ENCODE measurements around the gene NLGN1. TPM values are rescaled to one million over a fixed set of nuclear protein-coding genes. Genes with fewer than 3 reads are reported as not detected.
A peak's percentile ranks its signal among the peaks of the same experiment; 100 is the strongest.

Gene NLGN1
- total and polyA plus RNA-seq, 2 of the 8 experiments (the other 6 are each of a cell fraction or from before 2014, with no cell fraction given): 7.8 to 14.8 TPM

DNA sequence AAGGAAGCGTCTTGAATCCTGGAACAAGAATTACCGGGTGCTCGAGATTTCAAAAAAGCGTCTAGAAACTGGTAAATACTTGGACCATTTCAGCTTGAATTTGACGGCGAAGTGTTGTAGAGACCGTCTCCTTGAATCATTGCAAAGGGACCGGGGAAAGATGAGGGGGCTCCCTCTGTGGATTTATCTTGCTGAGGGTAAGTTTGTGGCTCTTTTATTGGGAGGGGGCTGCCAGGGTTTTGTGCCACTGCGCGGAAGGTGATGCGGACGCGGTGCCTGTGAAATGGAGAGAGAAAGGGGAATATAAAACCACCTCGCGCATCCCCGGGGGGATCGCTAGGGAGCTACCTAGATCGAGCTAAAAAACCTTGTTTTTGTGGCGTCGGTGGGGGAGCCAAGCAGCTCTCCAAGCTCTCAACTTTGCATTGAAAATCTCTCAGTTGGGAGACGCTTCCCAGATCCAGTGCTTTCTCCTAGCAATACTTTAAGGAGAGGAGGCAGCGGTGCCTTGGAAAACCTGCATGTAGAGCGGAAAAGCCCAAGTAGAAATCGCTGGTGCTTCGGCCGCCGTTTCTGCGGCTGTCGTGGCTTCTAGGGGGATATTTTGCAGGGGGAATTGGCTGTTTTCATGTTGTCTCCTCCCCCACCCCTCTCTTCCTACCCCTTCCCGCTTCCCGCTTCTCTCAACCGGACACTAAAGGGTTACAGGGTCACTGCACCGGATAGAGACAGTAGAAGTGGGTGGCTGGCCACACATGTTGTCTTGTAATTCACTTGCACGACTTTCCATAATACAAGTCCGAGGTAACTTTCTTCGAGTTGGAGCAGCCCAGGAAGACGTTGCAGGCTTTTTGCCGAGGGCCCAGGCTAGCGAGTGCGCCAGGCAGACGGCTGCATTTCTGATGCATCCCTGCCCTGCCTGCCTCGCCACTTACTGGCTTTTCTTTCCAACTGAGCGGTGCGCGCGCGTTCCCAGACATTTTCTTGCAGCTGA is 187.6 kb downstream of the NLGN1 start (continued):
- no peak for TF ChIP-seq NRF1 (IDR thresholded peaks at IDR 0.05; ENCODE audit: low read depth, low read length)
- no peak for TF ChIP-seq CBX5 (IDR thresholded peaks at IDR 0.05; ENCODE audit: low read depth, low read length)
- TF ChIP-seq, protein P1, sequence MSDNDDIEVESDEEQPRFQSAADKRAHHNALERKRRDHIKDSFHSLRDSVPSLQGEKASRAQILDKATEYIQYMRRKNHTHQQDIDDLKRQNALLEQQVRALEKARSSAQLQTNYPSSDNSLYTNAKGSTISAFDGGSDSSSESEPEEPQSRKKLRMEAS (IDR thresholded peaks at IDR 0.05): 0 out of 2 replicates have a peak, but pooled peaks have one; percentile 28
- TF ChIP-seq SIRT6 (IDR thresholded peaks at IDR 0.05; ENCODE audit: low read length): no peak
- no peak for TF ChIP-seq POU5F1 (IDR thresholded peaks at IDR 0.05; ENCODE audit: low read depth, low read length)
- no peak for TF ChIP-seq SP2 (IDR thresholded peaks at IDR 0.05; ENCODE audit: low read length)
- no peak for TF ChIP-seq MAFK (IDR thresholded peaks at IDR 0.05; ENCODE audit: low read depth, low read length)
- no peak for TF ChIP-seq GABPA (IDR thresholded peaks at IDR 0.05; ENCODE audit: borderline replicate concordance, insufficient read depth, low read length)
- TF ChIP-seq ZNF274 (IDR thresholded peaks at IDR 0.05; ENCODE audit: borderline replicate concordance, extremely low read depth, low read length): no peak
- TF ChIP-seq CBX8 (IDR thresholded peaks at IDR 0.05; ENCODE audit: borderline replicate concordance, low read depth, low read length): no peak
- TF ChIP-seq BRCA1 (IDR thresholded peaks at IDR 0.05; ENCODE audit: low read depth, low read length): no peak
- no peak for TF ChIP-seq SUZ12 (IDR thresholded peaks at IDR 0.05; ENCODE audit: low read length)
- TF ChIP-seq YY1 (IDR thresholded peaks at IDR 0.05; ENCODE audit: low read depth, low read length): 0 out of 2 replicates have a peak, but pooled peaks have one; percentile 34
- no peak for TF ChIP-seq RXRA (IDR thresholded peaks at IDR 0.05; ENCODE audit: insufficient read depth, low read depth, low read length)
- no peak for TF ChIP-seq RFX5 (IDR thresholded peaks at IDR 0.05; ENCODE audit: borderline replicate concordance, low read depth, low read length)
- no peak for TF ChIP-seq FOSL1 (IDR thresholded peaks at IDR 0.05; ENCODE audit: insufficient read depth, low read depth, low read length)
- TF ChIP-seq BCL11A (IDR thresholded peaks at IDR 0.05; ENCODE audit: low read depth in 2 of 2, low read length in 2 of 2): no peak
- no peak for TF ChIP-seq TEAD4 (IDR thresholded peaks at IDR 0.05; ENCODE audit: low read depth, low read length)
- no peak for TF ChIP-seq TAF7 (optimal IDR thresholded peaks at IDR 0.05; ENCODE audit: borderline replicate concordance, low read depth, low read length)
- no peak for TF ChIP-seq POLR2AphosphoS5 (IDR thresholded peaks at IDR 0.05; ENCODE audit: low read depth, low read length)
- no peak; the same call in none of the 2 replicates for TF ChIP-seq TBP (IDR thresholded peaks at IDR 0.05; ENCODE audit: low read depth, low read length)
- no peak for TF ChIP-seq CTBP2 (IDR thresholded peaks at IDR 0.05; ENCODE audit: borderline replicate concordance, insufficient read depth, insufficient read length, low read length)
- TF ChIP-seq CHD2 (IDR thresholded peaks at IDR 0.05; ENCODE audit: low read length): no peak
- TF ChIP-seq HDAC6 (IDR thresholded peaks at IDR 0.05; ENCODE audit: low read depth, low read length): no peak
- TF ChIP-seq EGR1 (IDR thresholded peaks at IDR 0.05; ENCODE audit: borderline replicate concordance, low read depth, low read length): no peak
